ENCODE measurements around the gene RBBP8NL.

GRCh38 chr20:62439218-62439617, 11.9 kb upstream of the RBBP8NL start:
- TF ChIP-seq POLR2A (IDR thresholded peaks at IDR 0.05) (no peak), CTCF (IDR thresholded peaks at IDR 0.05) (no peak)
